Activated T-cell treated with anti-CD3 and anti-CD28 coated beads for 4 hours (primary cell): Measurements from ENCODE around the gene GALNT1.
"Not testable (repeated sequence)": the region's sequence is repeated elsewhere in the genome, so short reads cannot be mapped to it uniquely, and the experiment has no call there.

ENCODE experiments used
- DNase-seq: peaks from one replicate; pipeline ENCODE4 v3.0.0-alpha.2; 2020

The GALNT1 gene

DNA sequence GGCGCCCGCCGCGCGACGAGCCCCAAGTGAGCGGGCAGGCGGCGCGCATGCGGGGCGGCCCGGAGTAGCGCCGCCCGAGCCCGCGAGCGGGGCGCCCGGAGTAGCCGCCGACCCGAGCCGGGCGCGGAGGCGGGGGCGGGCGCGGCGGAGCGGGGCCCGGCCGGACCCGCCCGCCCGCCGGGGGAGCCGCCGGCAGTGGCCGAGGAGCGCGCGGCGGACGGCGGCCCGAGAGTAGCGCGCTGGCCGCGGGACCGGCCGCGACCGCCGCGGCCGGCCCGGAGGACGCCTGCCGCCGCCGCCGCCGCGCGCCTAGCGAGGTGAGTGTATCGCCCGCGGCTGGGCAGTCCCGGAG lies at the start of gene GALNT1:
TSS of gene GALNT1 (plus strand) at position 195 of the 352 bp plus-strand sequence. CDS start 72,923 bp downstream, outside the sequence.
- DNase-seq: no peak

DNA sequence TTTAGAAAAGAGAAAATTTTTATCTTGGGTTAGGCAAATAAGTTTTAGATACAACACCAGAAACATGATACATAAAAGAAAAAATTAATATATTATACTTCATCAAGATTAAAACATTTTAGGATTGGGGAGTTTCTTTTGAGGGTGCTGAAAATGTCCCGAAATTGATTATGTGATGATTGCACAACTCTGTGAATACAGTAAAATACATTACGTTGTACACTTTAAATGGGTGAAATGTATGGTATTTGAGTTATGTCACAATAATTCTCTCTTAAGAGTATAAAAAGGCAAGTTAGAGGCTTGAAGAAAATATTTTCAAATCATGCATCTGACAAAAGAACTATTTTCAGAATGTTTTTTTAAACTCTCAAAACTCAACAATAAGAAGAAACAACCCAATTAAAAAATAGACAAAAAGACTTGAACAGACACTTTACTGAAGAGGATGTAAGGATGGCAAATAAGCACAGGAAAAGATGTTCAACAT lies 47.6 kb upstream of the GALNT1 start:
- no peak for DNase-seq

DNA sequence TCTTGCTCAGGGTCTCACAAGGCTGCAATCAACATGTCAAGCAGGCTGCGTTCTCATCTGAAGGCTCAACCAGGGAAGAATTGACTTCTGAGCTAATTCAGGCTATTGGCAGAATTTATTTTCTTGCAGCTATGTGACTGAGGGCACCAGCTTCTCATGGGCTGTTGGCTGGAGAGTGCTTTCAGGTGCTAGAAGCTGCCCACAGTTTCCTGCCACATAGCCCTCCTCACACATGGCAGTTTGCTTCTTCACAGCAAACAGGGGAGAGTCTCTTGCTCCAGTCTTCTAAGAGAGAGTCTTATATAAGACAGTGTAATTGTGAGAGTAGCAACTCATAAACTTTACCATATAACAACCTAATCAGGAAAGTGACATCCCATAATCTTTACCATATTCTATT lies 46.2 kb upstream of the GALNT1 start:
- DNase-seq: no peak

DNA sequence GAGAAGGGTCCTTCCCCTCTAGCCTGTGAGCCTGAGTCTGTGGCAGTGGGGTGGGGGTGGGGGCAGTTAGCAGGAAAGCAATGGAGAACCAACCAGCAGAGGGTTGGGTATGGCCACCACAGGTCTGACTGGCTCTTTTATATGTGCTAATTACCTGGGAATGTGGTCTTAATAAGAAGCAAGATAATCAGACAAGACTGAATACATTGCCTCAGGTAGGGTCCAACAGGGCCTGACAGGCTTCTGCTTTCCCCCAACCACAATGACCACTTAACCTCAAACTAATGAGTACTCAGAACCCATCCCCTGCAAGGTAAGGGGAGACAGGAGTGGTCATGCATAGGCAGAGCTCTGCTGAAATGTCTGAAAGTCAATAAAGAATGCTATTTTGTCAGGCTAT lies 39.2 kb upstream of the GALNT1 start:
- DNase-seq: no peak

DNA sequence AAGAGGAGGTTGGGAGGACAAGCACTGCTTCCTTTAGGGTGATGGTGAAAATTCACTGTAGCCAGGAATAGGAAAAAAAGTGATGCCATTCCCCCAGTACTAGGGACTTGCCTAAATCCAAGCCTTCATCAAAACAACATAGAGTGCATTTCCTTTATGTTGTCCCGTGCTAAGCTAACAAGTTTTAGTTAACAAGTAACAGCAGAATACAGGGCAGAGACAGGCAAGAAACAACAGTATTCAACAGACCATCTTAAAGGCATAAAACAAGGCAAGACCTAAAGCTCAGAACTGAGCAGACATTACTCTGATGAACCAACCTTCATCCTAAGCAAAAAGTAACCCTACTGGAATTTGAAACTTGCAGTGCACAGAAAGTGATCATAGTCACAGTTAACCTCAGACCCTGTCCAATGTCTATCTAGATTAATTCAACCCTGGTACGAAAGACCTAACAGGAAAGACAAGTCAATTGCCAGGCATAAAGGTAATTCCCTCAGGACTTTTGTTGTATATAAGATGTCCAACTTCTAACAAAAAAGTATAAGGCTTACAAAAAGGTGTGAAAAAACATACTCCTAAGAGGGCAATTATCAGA lies 34.4 kb upstream of the GALNT1 start:
- no peak for DNase-seq

DNA sequence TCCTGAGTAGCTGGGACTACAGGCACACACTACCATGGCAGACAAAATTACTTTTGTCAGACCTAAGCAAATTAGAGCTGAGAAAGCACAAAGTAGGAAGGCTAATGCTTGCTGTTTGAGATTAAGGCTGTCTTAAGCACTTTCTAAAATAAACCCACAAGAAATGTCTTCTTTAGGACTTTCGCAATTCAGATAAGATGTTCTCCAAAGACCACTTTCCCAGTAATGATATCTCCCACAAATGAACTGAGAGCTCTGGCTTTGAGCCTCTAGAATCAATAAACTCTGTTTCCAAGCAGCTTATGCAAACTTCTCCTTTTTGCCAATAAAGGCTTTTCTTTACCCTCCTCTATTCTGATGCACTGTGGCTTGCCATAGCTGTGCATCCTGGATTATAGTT lies 32.0 kb upstream of the GALNT1 start:
- DNase-seq: no peak

DNA sequence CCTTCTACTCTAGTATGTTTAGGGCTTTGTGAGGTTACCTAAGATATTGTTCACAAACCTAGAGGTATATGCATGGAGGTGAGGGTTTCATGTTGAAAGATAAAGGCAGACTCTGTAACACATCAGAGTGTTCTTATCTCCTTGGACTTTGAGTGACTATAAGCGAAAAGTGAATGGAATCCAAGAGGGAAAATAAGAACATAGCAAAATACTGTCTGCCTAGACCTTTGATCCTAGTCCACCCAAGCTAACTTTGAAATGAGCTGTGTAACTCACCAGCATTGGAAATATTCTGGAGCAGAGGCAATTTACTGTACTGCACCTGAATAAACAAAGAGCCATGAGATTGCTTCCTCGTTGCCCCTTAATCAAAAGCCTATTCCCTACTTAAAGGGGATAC lies 28.2 kb upstream of the GALNT1 start:
- DNase-seq: no peak

DNA sequence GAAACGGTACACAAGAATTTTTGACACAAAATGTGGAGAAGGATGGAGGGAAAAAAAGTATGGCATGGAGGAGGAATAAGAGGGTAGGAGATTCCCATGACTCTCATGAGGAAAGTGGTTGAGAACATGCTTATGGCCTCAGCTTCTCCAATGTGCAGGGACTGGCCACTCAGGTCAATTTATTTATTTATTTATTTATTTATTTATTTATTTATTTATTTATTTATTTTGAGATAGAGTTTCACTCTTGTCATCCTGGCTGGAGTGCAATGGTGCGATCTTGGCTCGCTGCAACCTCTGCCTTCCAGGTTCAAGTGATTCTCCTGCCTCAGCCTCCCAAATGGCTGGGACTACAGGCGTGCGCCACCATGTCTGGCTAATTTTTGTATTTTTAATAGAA lies 26.0 kb upstream of the GALNT1 start:
- not testable (repeated sequence) for DNase-seq

DNA sequence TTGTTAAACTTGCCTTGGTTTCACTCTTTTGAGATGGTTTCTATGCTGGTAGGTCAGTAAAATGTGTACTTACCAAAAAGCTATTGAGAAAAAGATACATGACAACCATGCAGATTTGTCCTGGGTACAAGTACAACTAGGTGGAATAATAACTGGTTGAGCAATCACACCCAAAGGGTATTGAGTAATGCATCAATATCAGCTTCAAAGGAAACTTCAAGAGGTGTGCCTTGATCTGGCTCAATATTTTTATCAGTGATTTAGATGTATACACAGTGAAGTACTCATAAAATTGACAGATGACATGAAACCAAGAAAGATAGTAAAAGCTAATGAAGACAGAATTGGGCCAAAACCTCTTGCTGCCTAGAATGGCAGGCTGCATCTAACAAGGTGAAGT lies 21.7 kb upstream of the GALNT1 start:
- DNase-seq: no peak

DNA sequence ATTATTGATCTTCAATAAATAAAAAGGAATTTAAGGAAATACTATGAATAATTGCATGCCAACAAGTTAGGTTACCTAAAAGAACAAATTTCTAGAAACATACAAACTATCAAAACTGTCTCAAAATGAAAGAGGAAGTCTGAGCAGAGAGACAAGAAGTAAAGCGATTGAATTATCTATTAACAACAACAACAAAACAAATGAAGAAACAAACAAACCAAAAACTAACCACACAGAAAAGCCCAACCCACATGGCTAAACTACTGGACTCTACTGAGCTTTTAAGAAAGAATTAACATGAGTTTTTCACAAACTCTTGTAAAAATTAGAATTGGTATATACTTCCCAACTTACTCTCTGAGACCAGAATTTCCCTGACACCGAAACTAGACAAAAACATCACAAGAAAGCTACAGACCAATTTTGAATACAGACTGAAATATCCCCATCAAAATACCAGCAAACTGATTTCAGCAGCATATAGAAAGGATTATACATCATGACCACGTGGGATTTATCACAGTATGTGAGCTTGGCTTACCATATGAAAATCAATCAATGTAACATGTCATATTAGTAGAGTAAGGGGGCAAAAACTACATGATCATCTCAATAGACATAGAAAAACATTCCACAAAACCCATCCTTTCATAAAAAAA lies 16.6 kb upstream of the GALNT1 start:
- DNase-seq: no peak

DNA sequence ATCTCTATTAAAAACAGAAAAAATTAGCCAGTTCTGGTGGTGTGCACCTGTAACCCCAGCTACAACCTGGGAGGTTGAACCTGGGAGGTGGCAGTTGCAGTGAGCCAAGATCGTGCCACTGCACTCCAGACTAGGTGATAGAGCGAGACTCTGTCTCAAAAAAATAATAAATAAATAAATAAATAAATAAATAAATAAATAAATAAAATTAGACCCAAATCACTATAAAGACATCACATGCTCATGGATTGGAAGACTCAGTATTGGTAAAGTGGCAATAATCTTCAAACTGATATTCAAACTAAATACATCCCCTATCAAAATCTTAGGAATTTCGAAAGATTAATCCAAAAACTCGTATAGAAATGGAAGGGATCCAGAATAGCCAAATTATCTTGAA lies 15.5 kb upstream of the GALNT1 start:
- DNase-seq: no peak

DNA sequence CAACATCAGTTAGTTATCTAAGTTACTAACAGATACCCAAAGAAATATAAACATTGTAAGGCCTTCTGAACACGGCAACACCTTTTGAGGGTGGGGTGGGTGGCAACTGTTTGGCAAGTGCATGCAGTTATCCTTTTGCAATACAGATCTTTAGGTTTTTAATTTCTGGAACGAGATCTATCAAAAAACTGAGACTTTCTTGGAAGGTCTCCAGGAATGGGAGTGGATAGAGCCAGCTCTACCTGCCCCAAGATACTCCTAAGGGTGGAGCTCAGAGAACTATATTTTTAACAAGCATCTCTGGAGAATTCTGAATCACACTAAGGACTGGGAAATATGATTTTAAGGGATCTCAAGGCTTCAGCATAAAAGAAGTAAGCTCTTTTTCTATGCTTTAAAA lies 11.4 kb upstream of the GALNT1 start:
- DNase-seq: no peak

DNA sequence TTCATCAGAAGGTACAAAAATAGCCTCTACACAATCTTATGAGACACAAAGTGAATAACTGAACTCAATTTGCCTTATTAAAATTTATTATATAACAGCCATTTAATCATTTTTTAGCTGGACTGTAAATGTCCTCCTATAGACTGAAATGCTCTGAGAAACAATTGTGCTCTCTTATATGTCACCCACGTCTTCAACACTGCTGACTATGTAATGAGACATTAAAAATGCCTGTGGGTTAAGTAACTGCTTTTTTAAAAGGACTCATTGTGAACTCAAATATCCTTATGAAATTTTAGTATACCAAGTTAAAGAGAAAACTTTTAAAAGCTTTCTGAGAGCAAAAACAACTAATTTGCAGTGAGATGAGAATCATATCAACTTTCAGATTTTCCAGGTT lies 10.4 kb upstream of the GALNT1 start:
- no peak for DNase-seq

DNA sequence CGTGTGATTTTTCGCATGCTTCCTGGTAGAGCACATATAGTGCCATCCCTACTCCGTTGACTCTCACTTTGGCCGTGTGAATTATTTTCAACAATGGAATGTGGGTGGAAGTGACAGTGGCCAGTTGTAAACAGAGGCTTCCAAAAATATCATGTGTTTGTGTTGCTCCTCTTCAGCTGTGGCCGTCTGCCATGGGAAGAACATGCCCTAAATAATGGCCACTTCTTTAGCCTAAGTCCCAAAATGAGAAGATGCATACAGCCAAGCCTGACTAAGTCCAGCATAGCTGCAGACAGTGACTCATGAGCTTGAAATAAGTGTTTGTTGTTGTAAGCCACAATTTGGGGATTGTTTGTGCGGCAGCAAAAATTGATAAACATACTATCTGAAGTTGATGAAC lies 8.9 kb upstream of the GALNT1 start:
- no peak for DNase-seq

DNA sequence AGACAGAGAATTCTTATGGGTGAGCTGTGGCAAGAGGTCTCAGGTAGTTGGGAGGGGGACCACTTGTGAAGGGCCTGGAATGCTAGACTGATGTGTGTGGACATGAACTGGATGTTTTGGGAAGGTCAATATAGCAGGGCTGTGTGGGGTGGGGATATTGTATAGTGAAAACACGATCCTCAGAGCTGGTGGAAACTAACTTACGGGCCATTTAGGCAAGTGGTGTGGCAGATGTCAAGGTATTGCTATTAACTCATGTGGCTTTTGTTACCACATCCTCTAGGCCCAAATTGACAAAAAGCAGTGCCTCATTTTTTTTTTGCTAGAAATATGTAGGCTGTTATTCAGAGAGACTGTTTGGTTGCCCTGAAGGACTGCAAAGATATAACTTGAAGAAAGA lies 8.0 kb upstream of the GALNT1 start:
- no peak for DNase-seq

DNA sequence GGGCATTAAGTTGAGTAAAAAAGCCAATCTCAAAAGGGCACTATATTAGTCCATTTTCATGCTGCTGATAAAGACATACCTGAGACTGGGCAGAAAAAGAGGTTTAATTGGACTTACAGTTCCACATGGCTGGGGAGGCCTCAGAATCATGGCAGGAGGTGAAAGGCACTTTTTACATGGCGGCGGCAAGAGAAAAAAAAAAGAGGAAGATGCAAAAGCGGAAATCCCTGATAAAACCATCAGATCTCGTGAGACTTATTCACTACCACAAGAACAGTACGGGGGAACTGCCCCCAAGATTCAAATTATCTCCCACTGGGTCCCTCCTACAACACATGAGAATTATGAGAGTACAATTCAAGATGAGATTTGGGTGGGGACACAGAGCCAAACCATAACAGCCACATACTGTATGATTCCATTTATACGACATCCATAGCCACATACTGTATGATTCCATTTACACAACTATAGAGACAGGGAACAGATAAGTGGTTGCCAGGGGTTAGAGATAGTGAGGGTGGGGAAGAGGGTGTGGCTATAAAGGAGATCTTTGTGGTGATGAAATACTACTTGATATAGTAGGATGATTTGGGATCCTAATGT lies 5.2 kb upstream of the GALNT1 start:
- DNase-seq: not testable (repeated sequence)

DNA sequence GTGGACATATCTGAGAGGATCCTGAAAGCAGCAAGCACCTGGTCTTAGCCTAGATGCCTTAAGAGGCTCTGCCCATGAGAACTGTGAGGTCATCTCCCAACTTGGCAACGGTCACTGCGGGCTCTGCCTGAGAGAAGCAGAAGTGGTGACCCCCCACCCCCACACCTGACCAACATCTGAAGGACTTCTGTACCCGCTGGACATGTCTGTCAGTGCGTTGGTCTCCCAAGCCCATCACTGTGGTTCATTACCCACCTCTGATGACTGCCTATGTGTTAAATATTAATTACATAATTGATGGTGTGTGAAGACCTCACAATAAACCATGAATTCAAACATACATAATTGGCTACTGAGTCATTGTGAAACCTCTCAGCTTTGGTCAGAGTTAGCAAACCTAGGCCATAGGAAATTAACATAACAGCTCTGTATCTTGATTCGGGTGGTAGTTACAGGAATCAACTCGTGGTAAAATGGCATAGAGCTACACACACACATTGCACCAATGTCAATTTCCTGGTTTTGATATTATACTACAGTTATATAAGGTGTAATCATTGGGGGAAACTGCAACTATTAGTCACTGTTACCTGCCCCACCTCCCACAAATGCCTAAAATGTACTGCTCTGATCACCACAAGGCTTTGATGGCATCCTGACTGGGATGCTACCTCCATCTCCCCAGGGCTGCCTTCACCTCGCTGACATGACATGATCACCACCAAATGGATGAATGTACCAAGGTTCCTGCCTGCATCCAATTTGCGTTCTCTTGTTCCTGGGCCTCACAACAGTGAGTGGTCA lies 4.3 kb upstream of the GALNT1 start:
- no peak for DNase-seq

DNA sequence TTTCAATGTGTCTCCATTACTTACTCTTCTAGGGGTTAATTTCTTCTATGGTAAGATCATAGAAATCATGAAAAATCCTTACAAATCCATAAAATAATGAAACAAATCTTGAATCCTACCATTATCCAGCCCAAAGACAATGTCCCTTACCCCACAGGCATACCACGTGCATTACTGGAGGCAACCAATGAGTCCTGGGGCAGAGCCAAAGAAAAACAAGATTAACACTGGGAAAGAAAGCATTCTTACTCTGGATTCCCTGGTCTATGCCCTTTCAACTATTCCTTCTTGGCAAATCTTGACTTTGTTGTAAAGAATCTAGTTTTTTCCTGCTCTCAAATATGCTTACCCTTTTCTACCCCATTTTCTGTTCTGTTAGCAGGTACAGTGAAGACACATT lies 3.1 kb upstream of the GALNT1 start:
- DNase-seq: no peak

DNA sequence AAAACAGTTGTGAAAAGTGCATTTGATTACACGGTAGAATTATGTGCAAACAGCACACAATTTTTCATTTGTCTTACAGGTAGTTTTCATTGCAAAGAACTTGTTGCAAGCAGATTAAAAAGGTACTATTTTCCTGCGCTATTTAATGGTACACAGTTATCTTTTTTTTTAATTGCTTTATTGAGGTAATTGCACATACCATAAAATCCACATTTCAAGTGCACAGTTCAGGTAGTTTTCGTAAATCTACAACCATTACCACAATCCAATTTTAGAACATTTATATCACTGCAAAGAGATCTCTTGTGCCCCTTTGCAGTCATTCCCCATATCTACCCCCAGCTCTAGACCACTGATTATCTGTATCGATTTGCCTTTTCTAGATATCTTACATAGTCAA lies 2.6 kb upstream of the GALNT1 start:
- DNase-seq: no peak

DNA sequence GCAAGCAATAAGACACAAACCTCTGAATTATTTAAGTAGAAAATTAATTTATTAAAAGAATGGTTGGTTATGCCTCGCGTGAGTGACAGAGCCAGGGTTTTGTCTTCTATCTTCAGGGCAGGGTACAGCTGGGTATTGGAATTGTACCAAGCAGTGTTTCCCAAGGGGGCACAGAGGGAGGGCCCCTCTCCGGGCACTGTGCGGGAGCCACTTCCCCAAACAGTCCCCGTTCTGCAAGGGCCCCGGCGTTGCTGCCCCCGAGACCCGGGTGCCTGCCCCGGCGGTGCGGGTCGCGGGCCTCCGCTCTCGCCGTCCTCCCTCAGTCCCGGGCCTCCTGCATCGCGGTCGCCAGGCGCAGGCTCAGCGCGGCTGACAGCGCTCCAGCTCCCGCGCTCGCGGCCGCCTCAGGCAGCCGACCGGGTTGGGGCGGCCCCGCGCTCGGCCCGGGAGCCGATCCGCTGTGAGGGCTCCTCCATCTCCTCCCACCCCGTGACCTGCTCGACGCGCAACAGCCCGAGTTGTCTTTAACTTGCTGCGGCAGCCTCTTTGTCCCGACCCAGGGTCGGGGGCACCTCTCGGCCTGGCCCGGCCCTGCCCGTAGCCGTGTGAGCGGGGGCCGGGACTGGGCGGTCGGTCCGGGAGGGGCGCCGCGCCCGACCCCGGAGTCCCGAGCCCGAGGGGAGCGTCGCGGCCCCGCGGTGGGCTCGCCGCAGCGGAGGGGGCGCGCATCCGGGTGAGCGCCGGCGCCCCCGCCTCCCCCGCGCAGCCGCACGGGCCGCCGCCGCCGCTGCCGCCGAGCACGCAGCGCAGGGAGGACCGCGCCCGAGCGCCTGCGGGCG lies 620 bp upstream of the GALNT1 start:
- DNase-seq: peak; percentile 30

DNA sequence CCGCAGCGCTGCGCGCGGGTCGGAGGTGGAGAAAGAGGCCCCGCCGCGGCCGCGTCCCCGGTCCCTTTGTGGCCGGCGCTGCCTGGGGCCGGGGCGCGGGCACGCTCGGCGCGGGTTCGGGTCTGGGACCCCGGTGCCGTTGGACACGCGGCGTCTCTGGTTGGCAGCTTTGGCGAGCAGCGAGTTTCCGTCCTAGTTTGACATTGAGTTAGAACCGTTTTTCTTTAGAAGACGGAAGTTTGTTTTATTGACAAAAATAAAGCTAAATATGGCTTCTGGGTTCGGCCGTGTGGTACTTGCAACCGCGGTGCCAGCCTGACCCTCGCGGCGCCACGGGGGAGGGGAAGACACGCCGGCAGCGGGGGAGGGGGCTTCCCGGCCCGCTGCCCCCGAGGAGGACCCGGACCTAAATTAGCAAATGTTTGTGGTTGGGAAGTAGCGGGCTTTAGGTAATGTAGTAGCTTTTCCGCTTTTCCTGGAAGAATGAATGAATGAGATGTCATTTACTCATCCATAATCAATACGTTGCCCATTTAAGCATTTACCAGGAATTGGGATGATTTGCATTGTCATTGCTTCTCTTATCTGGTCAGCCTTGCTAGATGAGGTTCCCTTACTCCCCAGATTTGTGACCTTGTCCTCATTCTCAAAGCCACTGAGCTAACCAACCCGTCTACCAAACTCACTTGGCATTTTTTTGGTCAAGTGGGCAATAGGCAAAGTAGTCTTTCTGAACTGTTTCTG lies 530 bp downstream of the GALNT1 start:
- peak; percentile 11 for DNase-seq
